ENCODE measurements around the gene GGT6.

The GGT6 gene

GRCh38 chr17:4548721-4549531 lies 11.5 kb downstream of the GGT6 start:
- no peak overlapping the region for H3K27ac ChIP-seq
- TF ChIP-seq CTCF (conservative IDR thresholded peaks at IDR 0.05) = no peak

- no peak overlapping the region for H3K27ac ChIP-seq
- TF ChIP-seq CTCF (conservative IDR thresholded peaks at IDR 0.05) = no peak
Measured at GRCh38 chr17:4548061-4548461, 12.3 kb downstream of the GGT6 start.

DNA sequence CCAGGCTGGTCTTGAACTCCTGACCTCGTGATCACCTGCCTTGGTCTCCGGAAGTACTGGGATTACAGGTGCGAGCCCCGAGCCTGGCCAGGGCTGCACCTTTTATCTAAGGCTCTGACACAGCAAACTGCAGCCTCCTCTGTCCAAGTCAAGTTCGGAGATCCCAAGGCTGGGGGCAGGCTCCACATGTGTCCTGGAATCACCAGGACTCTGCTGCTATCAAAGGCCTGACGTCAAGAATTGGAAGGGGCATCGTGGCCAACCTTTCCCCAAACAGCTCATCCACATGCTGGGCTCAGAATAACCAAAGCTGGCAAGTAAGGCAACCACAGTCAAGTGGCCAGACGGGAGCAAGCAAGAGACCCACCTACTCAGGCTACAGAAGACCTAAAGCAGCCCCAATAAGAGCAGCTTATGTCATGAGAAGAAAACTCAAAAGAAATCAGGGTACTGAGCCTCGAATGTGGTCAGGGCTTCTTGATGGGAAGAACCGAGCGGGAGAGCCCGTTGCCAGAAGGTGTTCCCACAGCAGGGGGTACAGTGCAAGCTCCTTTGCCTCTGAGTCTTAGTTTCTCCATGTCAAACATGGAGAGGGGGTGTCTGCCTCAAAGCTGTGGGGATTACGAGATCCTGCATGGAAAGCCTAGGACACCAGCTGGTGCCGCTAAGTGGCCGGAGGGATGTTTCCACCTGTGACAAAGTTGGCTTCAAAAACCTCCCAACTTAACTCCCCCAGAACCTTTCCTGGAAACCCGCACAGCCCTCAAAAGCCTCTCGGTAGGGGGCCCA lies 13.1 kb downstream of the GGT6 start:
- no peak overlapping the region for H3K27ac ChIP-seq
- no peak for TF ChIP-seq CTCF (conservative IDR thresholded peaks at IDR 0.05)

- TF ChIP-seq CTCF (conservative IDR thresholded peaks at IDR 0.05) = no peak
- no peak overlapping the region for H3K27ac ChIP-seq
Measured at GRCh38 chr17:4545217-4545951, 15.0 kb downstream of the GGT6 start.

- no peak for TF ChIP-seq CTCF (conservative IDR thresholded peaks at IDR 0.05)
- no peak overlapping the region for H3K27ac ChIP-seq
Measured at GRCh38 chr17:4544951-4545216, 15.5 kb downstream of the GGT6 start.

GRCh38 chr17:4544135-4544950 lies 16.0 kb downstream of the GGT6 start:
- no peak overlapping the region for H3K27ac ChIP-seq
- no peak for TF ChIP-seq CTCF (conservative IDR thresholded peaks at IDR 0.05)

All from VCaP (cell line).